ACC112 (cell line): ENCODE data around the gene ADAMTS13.

Experiments
- H2AFZ ChIP-seq: fragments of 200-600 bp; sonication (generic); one replicate; pipeline ENCODE4 v1.6.0; 2017; ENCODE audit warnings: antibody characterized with exemption, low read length; ENCODE audit not compliant: unreplicated experiment
- H3K27ac ChIP-seq: fragments of 200-600 bp; sonication (generic); 2 replicates; pipeline ENCODE4 v1.5.1; 2014; ENCODE audit warnings: low read depth, mild to moderate bottlenecking, antibody characterized with exemption, low read length, moderate library complexity
- H3K27me3 ChIP-seq: fragments of 200-600 bp; sonication (generic); 2 replicates; pipeline ENCODE4 v1.6.1; 2014; ENCODE audit warnings: mild to moderate bottlenecking, antibody characterized with exemption, low read length, moderate library complexity, mixed read lengths; ENCODE audit not compliant: insufficient read depth
- H3K36me3 ChIP-seq: fragments of 200-600 bp; sonication (generic); 2 replicates; pipeline ENCODE4 v1.6.1; 2016; ENCODE audit warnings: mild to moderate bottlenecking, antibody characterized with exemption, low read length, moderate library complexity, mixed read lengths; ENCODE audit not compliant: insufficient read depth
- H3K4me1 ChIP-seq: fragments of 200-600 bp; sonication (generic); one replicate; pipeline ENCODE4 v1.6.1; 2016; ENCODE audit warnings: low read length, mixed read lengths; ENCODE audit not compliant: insufficient read depth, unreplicated experiment, control insufficient read depth
- H3K4me3 ChIP-seq: fragments of 200-600 bp; sonication (generic); 2 replicates; pipeline ENCODE4 v1.5.1; 2014; ENCODE audit warnings: mild to moderate bottlenecking, low read depth, low read length
- H3K79me2 ChIP-seq: fragments of 200-600 bp; sonication (generic); one replicate; pipeline ENCODE4 v1.6.0; 2016; ENCODE audit warnings: low read length; ENCODE audit not compliant: control insufficient read depth, unreplicated experiment, insufficient read depth

Gene ADAMTS13

DNA sequence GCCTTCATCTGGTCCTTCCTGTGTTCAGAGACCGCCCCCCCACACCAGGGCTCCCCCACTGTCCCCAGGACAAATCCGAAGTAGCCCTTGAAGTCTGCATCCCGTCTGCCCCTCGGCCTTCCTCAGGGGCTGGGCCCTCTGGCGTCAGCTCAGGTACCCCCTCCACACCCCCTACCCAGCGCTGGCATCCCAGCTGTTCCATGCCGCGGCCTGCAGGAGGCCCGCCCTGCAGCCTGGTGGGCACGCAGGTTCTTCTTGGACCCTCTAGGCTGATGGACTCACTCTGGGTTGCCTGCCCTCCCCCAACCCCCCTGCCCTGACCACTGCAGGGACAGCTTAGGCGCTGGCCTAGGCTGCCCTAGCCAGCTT, 50.1 kb downstream of the ADAMTS13 start:
- Histone ChIP-seq H2AFZ (no peak overlapping the region), H3K27me3 (no peaks in the 10 kb centered on the region), H3K27ac (no peak overlapping the region), H3K79me2 (peaks cover 10% of the 10 kb centered on the region), H3K4me1 (peaks cover 13% of the 10 kb centered on the region), H3K36me3 (peaks cover 8% of the 10 kb centered on the region; the same call in 1 of the 2 replicates), H3K4me3 (no peak overlapping the region)

GRCh38 chr9:133472753-133473378, 50.7 kb downstream of the ADAMTS13 start:
- Histone ChIP-seq H3K4me1 (peaks cover 19% of the 10 kb centered on the region), H3K4me3 (no peak overlapping the region), H3K79me2 (peaks cover 16% of the 10 kb centered on the region), H3K27ac (no peak overlapping the region), H2AFZ (no peak overlapping the region), H3K27me3 (no peaks in the 10 kb centered on the region), H3K36me3 (peaks cover 8% of the 10 kb centered on the region; the same call in 1 of the 2 replicates)

- Histone ChIP-seq H3K27me3 (no peaks in the 10 kb centered on the region), H3K79me2 (peaks cover 24% of the 10 kb centered on the region), H3K4me3 (no peak overlapping the region), H3K27ac (no peak overlapping the region), H2AFZ (no peak overlapping the region), H3K4me1 (peaks cover 23% of the 10 kb centered on the region), H3K36me3 (peaks cover 8% of the 10 kb centered on the region; the same call in 1 of the 2 replicates)
Measured at GRCh38 chr9:133473743-133474142, 51.6 kb downstream of the ADAMTS13 start.

- Histone ChIP-seq H3K27me3 (no peaks in the 10 kb centered on the region), H3K27ac (no peak overlapping the region), H3K4me3 (no peak overlapping the region), H3K36me3 (peaks cover 8% of the 10 kb centered on the region; the same call in 1 of the 2 replicates), H2AFZ (no peak overlapping the region), H3K4me1 (peaks cover 23% of the 10 kb centered on the region), H3K79me2 (peaks cover 25% of the 10 kb centered on the region)
Measured at GRCh38 chr9:133474215-133474614, 52.0 kb downstream of the ADAMTS13 start.

GRCh38 chr9:133474853-133475252, 52.7 kb downstream of the ADAMTS13 start:
- Histone ChIP-seq H3K4me1 (peaks cover 28% of the 10 kb centered on the region), H3K36me3 (peaks cover 8% of the 10 kb centered on the region; the same call in 1 of the 2 replicates), H3K4me3 (no peak overlapping the region), H3K27me3 (no peaks in the 10 kb centered on the region), H2AFZ (no peak overlapping the region), H3K79me2 (peaks cover 25% of the 10 kb centered on the region), H3K27ac (no peak overlapping the region)

- Histone ChIP-seq H3K4me3 (no peak overlapping the region), H3K27ac (peak overlapping the region; percentile 38; the same call in 1 of the 2 replicates)
Measured at GRCh38 chr9:133475292-133476012, 53.3 kb downstream of the ADAMTS13 start.

GRCh38 chr9:133476036-133476931, 54.1 kb downstream of the ADAMTS13 start:
- H2AFZ ChIP-seq, result no peak overlapping the region
- no peaks in the 10 kb centered on the region for H3K27me3 ChIP-seq
- peak overlapping the region; percentile 40; the same call in 1 of the 2 replicates for H3K27ac ChIP-seq
- peaks cover 25% of the 10 kb centered on the region for H3K79me2 ChIP-seq
- H3K4me1 ChIP-seq, result peaks cover 28% of the 10 kb centered on the region
- H3K36me3 ChIP-seq, result peaks cover 8% of the 10 kb centered on the region; the same call in 1 of the 2 replicates
- no peak overlapping the region for H3K4me3 ChIP-seq

More at GRCh38 chr9:133475292-133476012, 53.3 kb downstream of the ADAMTS13 start:
- no peaks in the 10 kb centered on the region for H3K27me3 ChIP-seq
- H3K4me1 ChIP-seq, result peaks cover 28% of the 10 kb centered on the region
- H3K36me3 ChIP-seq, result peaks cover 8% of the 10 kb centered on the region; the same call in 1 of the 2 replicates
- H3K79me2 ChIP-seq, result peaks cover 25% of the 10 kb centered on the region
- H2AFZ ChIP-seq, result no peak overlapping the region

DNA sequence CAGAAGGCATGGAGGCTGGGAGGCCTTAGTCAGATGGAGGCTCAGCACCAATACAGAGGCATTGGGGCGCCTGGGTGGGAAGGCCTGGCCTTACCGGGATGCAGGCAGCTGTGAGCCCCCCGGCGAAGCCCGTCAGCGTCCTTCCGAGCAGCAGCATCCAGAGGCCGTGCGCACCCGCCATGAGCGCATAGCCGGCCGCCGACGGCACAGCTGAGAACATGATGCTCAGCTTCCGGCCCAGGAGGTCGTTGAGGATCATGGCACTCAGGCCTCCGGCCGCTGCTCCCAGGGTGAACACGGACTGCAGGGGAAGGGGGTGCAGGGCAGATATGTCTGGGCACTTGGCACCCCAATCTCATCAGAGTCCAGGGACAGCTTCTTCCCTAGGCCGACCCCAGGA, 54.8 kb downstream of the ADAMTS13 start:
- peaks cover 28% of the 10 kb centered on the region for H3K4me1 ChIP-seq
- peak overlapping the region; percentile 40; the same call in 1 of the 2 replicates for H3K27ac ChIP-seq
- no peak overlapping the region for H2AFZ ChIP-seq
- H3K4me3 ChIP-seq, result no peak overlapping the region
- H3K27me3 ChIP-seq, result no peaks in the 10 kb centered on the region
- H3K79me2 ChIP-seq, result peaks cover 25% of the 10 kb centered on the region
- H3K36me3 ChIP-seq, result peaks cover 8% of the 10 kb centered on the region; the same call in 1 of the 2 replicates

DNA sequence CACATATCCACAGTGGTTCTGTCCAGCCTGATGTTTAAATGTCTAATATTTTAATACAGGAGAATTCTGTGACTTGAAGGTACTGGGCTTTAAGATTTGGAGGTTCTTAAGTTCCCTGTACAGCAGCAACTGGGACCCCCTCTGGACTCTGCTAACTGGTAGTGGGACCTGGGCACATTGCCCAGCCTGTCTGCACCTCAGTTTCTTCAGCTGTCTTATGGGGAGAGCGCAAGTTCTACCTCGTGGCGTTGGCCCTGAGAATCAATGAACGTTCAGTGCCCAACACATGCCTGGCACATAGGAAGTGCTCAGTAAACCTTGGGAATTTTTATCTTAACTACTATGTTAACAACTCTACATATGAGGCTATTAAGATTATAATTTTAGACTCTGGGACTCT, 55.3 kb downstream of the ADAMTS13 start:
- Histone ChIP-seq H3K79me2 (peaks cover 25% of the 10 kb centered on the region), H3K4me1 (peaks cover 28% of the 10 kb centered on the region), H3K27ac (peak overlapping the region; percentile 40; the same call in 1 of the 2 replicates), H2AFZ (no peak overlapping the region), H3K27me3 (no peaks in the 10 kb centered on the region), H3K36me3 (peaks cover 8% of the 10 kb centered on the region; the same call in 1 of the 2 replicates), H3K4me3 (peak overlapping the region; percentile 89)
